Activated CD8-positive, alpha-beta memory T cell treated with anti-CD3 and anti-CD28 coated beads, Interleukin-2, amount 50 U/mL, for 24 hours (primary cell): ENCODE results near the gene HTT.

Experiments
- DNase-seq: peaks from one replicate; pipeline ENCODE4 v3.0.0-alpha.2; 2020; ENCODE audit errors: extremely low read depth

Gene HTT

GRCh38 chr4:3234171-3235029, 159.9 kb downstream of the HTT start:
- no peak for DNase-seq

GRCh38 chr4:3235030-3235345, 160.5 kb downstream of the HTT start:
- no peak for DNase-seq

- DNase-seq = no peak
These were observed 161.1 kb downstream of the HTT start for GRCh38 chr4:3235581-3235980.

GRCh38 chr4:3236326-3236878, 161.9 kb downstream of the HTT start:
- DNase-seq = no peak

- no peak for DNase-seq
These were observed 162.8 kb downstream of the HTT start for GRCh38 chr4:3237266-3237665.

- no peak for DNase-seq
These were observed 163.5 kb downstream of the HTT start for GRCh38 chr4:3237712-3238560.

GRCh38 chr4:3238721-3239120, 164.2 kb downstream of the HTT start:
- DNase-seq = no peak

- DNase-seq = no peak
These were observed 164.8 kb downstream of the HTT start for GRCh38 chr4:3239303-3239702.

GRCh38 chr4:3239998-3240920, 165.8 kb downstream of the HTT start:
- no peak for DNase-seq

GRCh38 chr4:3240936-3241522, 166.5 kb downstream of the HTT start:
- no peak for DNase-seq

GRCh38 chr4:3241898-3242524, 167.5 kb downstream of the HTT start:
- DNase-seq = no peak

- DNase-seq = no peak
These were observed 168.8 kb downstream of the HTT start for GRCh38 chr4:3243136-3243780.

- no peak for DNase-seq
These were observed 169.5 kb downstream of the HTT start for GRCh38 chr4:3244002-3244401.

GRCh38 chr4:3244747-3245146, 170.3 kb downstream of the HTT start:
- no peak for DNase-seq

GRCh38 chr4:3245676-3246075, 171.2 kb downstream of the HTT start:
- DNase-seq = no peak

- no peak for DNase-seq
These were observed 172.2 kb downstream of the HTT start for GRCh38 chr4:3246458-3247398.

- DNase-seq = no peak
These were observed 173.1 kb downstream of the HTT start for GRCh38 chr4:3247399-3248177.

GRCh38 chr4:3248178-3248480, 173.6 kb downstream of the HTT start:
- DNase-seq = no peak
